ENCODE results near the gene PLCB4.

DNA sequence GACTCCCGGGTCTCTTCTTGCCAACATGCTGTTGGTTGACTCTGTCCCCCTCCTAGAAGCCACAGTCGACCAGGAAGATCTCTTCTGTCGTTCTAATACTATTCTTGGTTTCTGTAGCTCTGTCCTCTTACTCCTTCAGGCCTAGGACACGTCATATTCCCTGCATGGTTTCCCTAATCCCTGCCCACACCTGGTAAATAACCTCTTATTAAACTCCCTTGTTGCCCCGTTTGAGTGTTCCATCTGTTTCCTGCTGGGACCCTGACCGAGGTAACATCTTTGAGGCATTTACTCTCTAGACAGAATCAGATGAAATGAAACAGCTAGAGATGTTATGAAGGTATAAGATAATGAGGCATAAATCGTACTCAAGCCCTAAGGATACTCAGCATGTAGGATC is 68.1 kb downstream of the PLCB4 start:
- TF ChIP-seq, protein P1, sequence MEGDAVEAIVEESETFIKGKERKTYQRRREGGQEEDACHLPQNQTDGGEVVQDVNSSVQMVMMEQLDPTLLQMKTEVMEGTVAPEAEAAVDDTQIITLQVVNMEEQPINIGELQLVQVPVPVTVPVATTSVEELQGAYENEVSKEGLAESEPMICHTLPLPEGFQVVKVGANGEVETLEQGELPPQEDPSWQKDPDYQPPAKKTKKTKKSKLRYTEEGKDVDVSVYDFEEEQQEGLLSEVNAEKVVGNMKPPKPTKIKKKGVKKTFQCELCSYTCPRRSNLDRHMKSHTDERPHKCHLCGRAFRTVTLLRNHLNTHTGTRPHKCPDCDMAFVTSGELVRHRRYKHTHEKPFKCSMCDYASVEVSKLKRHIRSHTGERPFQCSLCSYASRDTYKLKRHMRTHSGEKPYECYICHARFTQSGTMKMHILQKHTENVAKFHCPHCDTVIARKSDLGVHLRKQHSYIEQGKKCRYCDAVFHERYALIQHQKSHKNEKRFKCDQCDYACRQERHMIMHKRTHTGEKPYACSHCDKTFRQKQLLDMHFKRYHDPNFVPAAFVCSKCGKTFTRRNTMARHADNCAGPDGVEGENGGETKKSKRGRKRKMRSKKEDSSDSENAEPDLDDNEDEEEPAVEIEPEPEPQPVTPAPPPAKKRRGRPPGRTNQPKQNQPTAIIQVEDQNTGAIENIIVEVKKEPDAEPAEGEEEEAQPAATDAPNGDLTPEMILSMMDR (IDR thresholded peaks at IDR 0.05) = no peak
- TF ChIP-seq EP300 (IDR thresholded peaks at IDR 0.05; ENCODE audit: low read depth) (no peak), POLR2A (IDR thresholded peaks at IDR 0.05) (no peak), POLR2AphosphoS5 (IDR thresholded peaks at IDR 0.05) (no peak)

Data from transverse colon (tissue), 4 donors.